ENCODE results near the gene KLHL36.
A peak's percentile ranks its signal among the peaks of the same experiment; 100 is the strongest.
"Not testable (repeated sequence)": the region's sequence is repeated elsewhere in the genome, so short reads cannot be mapped to it uniquely, and the experiment has no call there.

Gene KLHL36

DNA sequence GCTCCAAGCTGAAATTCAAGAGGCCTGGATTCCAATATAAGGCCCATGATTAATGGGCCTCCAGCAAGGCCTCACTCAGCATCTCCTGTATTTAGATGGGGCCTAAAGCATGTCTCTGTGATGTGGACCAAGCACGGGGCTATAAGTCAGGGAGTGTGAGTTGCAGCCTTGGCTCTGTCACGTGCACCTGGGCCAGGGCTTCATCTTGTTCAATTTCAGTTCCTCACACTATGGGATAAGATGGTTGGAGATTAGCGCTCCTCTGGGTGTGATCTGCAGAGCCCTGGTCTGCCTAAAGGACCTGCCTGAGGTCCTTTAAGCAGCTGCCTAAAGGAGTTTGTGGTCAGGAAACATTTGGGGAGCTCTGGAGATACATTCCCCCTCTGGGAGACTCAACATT lies 25.2 kb downstream of the KLHL36 start:
- DNase-seq = no peak

DNA sequence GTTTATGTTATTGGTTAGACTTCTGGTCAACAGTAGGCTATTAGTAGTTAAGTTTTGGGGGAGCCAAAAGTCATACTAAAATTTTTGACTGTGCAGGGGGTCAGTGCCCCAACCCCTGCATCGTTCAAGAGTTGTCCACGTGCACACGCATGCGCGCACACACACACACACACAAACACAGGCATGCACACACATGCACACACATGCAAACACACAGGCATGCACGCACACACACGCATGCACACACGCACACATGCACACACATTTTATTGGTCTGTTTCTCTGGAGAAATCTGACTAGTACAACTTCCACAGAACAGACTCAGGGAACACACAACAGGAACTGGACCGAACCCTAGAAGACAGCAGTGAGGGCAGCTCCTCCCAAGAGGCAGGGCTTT lies 27.1 kb downstream of the KLHL36 start:
- no peak for DNase-seq

DNA sequence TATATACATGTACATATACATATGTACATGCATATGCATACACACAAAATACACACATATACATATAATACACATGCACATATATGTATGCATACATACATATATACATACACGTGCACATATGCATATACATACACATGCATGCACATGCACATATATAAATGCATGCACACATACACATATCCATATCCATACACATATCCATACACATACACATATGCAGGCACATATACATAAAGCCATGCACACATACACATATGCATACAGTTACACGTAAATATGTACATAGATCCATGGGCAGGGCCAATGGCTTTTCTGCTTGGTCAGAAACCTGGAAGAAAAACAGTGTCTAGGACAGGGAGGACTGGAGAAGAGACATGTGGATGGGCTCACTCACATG lies 27.6 kb downstream of the KLHL36 start:
- no peak for DNase-seq

DNA sequence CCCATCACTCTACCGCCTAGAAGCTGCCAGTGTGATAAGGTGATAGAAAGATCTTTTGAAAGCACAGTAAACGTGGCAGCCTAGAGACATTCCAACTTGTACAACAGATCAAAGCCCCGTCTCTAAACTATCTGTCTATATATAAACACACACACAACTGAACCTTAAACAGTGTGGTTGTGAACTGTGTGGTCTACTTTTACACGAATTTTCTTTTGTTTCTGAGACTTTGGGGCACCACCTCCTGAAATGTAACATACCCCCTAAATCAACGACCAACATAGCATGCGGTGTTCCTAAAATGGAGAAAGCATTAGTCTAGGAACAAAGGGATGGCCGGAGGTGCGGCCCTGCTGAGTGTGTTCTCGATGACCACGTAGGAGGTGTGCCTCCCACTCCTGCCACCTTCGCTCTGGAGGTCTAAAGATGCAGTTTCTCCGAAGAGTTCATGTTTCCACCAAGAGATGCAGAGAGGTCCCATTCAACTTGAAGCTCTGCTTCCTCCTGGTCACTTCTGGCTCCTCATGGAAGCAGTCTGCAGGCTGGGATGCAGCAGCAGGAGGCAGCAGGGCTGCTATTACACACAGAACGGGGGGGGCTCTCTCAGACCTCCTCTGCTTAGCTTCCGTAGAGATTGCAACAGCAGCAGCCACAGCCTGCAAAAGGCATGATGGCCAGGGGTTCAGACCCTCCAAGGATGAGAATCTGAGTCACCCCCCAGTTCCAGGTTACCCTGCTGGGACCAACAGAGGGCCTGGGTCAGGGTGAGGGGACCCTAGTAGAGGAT lies 28.9 kb downstream of the KLHL36 start:
- DNase-seq = no peak

DNA sequence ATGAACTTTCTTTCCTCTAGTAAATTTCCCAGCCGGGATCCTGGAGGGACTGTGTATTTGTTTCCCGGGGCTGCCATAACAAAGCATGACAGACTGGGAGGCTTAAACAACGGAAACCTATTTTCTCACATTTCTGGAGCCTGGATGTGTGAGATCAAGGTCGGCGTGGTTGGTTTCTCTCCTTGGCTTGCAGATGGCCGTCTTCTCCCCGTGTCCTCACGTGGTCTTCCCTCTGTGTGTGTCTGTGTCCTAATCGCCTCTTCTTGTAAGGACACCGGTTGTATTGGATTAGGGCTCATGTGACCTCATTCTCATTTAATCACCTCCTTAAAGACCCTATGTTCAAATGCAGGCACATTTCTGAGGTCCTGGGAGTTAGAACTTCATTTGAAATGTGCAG lies 29.5 kb downstream of the KLHL36 start:
- DNase-seq = no peak

DNA sequence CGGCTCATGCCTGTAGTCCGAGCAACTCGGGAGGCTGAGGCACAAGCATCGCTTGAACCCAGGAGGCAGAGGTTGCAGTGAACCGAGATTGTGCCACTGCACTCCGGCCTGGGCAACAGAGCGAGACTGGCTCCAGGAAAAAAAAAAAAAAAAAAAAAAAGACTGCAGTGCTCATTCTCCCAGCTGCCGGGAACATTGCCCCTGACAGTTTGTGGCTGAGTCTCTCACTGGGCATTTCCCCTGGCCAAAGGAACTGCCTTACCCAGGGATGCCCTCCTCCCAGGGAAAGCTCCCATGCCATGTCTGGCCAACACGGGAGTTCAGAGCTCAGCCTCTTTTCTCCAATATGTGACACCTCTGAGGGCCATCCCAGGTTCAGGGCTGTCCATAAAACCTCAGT lies 30.2 kb downstream of the KLHL36 start:
- no peak for DNase-seq

DNA sequence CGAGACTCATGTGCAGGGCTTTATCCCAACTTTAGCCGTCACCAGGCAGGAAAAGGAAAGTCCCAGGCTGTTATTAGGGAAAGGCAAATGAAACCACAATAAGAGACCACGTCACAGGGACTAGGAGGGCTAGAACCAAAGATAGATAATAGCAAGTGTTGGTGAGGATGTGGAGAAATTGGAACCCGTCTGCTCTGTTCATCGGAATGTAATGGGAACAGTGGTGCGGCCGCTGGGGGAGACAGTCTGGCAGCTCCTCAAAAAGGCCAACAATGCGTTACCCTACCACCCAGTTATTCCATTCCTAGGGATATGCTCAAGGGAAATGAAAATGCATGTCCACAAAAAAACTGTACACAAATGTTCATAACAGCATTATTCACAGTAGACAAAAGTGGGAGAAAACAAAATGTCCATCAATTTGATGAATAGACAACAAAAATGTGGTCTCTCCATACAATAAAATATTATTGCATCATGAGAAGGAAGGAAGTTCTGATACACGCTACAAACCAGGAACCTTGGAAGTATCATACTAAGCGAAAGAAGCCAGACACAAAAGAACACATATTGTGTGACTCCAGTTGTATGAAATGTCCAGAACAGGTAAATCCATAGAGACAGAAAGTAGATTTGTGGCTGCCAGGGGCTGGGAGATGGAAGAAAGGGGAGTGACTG lies 32.0 kb downstream of the KLHL36 start:
- no peak for DNase-seq

DNA sequence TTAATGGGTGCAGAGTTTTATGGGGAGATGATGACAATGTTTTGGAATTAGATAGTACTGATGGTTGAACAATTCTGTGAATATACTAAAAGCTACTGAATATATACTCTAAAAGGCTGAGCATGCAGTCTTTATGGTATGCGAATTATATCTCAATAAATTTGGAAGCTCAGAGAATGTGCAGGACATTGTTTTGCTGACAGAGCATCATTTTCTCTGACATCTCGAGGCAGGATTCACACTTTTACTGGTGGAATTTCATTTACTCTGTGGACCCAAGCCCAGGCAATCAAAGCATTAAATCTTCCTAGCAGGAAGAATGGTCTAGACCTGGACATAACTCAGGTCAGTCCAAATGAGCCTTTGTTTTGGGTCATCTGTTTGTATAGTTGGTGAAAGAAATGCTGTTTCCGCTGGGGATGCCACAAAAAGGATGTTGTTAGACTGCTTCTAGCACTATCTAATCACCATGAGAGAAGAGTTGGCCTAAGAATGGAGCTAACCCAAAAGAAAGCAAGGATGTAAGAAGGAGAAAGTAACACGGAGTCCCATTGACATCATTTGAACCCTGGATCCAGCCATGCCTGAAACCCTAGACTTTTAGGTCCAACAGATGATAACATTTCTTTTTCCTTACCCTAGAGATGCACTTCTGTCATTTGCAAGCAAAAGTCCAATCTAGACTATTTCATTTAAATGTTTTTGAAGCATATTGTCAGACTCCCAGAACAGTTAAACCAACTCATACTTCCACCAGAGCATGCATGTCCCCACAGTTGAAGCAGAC lies 32.7 kb downstream of the KLHL36 start:
- DNase-seq = no peak

DNA sequence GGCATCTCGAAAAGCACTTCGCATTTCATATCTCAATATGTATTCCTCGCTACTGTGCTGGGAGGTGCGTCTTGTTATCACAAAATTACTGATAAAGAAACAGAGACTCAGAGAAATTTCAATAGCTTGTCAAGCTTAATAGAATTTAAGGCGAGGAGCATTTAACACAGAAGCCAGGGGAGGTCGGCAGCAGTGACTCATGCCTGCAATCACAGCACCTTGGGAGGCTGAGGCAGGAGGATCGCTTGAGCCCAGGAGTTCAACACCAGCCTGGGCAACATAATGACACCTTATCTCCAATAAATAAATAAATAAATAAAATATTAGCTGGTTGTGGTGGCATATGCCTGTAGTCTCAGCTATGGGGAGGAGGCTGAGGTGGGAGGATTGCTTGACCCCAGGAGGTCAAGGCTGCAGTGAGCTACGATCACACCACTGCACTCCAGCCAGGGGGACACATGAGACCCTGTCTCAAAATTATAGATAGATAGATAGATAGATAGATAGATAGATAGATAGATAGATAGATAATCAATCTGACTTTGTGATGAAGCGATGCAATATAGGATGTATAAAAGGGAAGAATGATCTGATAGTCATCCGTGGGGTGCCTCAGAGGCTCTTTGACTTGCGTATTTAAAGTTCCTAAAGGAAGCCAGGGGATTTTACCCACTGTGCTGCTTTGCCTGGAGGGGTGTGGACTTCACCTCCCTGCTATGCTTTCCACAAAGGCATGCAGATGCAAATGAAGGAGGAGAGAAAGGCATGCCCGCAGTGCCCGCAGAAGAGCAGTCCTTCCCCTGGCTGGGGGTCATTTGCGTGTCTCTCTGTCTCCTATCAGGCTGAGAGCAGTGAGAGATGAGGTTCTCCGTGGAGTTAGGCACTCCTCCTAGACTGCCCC lies 35.6 kb downstream of the KLHL36 start:
- DNase-seq = no peak

DNA sequence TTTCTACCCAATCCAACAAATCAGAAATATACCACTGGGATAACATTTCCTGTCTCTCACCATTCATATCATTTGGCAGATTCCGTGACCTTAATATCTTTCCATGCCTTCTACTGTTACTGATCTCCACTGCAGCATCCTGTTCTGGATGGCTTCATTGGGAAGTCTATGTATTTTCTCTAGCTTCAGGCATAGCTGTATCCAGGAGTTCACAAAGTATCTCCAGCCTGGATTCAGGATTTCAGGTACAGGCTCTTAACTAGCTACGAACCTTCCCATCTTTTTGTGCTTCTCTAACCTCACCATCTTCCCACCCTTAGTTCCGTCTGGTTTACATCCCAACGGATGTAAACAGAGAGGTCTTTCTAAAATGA lies 36.3 kb downstream of the KLHL36 start:
- no peak for DNase-seq

DNA sequence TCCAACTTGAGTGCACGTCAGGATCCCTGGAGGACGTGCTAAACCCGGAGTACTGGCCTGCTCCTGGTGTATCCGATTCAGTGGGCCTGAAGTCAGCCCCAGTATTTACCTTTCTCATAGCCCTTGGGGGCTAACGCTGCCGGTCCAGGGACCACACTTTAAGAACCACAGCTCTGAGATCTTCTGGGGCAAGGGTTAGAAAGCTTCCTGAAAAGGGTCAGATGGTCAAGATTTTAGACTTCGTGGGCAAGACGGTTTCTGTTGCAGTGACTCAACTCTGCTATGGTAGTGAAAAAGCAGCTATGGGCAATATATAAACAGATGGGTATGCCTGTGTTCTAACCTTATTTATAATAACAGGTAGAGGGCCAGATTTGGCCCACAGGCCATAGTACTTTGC lies 36.9 kb downstream of the KLHL36 start:
- DNase-seq = no peak

DNA sequence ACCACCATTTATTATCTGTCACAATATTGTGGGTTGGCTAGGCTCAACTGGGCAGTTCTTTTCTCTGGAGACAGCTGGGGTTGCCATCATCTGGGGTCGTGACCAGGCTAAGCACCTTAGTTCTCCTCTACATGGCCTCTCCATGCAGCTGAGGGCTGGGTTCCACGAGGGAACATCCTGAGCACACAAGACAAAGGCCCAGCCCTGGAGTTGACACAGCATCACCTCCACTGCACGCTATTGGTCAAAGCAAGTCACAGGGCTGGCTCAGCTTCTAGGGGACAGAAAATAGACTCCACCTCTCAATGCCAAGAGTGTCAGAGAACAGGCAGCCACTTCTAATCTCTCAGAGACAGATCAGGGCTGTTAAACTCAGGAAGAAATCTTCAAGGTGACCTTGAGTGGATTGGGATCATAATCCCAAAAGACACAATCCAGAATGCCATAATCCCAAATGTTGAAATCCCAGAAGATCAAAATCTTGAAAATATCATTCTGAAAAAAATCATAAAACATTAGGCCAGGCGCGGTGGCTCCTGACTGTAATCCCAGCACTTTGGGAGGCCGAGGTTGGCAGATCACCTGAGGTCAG lies 38.5 kb downstream of the KLHL36 start:
- DNase-seq = no peak

DNA sequence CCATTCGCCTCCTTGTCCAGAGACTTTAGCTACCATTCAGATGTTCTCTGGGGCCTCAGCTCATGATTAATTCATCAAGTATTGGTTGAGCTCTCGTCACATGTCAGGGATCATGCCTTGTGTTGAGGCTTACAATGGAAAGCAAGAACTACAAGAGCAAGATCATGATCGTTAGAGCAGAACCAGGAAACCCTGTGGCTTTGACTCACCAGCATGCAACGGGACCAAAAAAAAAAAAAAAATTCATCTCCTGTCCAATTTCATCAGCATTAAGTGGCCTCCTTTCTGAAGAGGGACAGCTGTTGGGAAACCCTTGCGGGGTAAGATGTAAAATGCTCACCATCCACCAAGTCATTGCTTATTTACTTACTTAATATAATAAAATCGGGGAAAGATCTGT lies 39.4 kb downstream of the KLHL36 start:
- DNase-seq = peak; percentile 97

DNA sequence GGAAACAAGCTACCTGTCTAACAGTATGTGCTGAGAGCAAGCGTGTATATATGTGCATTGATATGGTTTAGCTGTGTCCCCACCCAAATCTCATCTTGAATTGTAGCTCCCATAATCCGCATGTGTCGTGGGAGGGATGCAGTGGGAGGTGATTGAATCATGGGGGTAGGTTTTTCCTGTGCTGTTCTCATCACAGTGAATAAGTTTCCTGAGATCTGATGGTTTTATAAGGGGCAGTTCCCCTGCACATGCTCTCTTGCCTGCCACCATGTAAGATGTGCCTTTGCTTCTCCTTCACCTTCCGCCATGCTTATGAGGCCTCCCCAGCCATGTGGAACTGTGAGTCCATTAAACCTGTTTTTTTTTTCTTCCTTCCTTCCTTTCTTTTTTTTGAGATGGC lies 39.9 kb downstream of the KLHL36 start:
- not testable (repeated sequence) for DNase-seq

DNA sequence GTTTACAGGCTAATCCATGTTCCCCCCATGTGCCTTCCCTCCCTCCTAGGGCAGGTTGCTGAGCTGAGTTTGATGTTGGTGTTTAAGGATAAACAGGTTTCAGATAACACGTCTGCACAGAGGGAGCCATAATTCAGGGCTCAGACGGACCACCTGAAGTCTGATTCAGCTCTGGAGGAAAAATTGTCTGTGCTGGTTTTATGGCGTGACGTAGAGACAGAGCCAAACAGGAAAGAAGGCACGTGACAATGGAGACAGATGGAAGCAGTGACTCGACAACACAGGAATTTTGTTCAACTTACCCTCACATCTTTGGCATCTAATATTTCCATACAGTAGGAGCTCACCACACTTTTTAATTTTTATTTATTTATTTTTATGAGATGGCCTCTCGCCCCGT lies 40.8 kb downstream of the KLHL36 start:
- peak; percentile 99 for DNase-seq

DNA sequence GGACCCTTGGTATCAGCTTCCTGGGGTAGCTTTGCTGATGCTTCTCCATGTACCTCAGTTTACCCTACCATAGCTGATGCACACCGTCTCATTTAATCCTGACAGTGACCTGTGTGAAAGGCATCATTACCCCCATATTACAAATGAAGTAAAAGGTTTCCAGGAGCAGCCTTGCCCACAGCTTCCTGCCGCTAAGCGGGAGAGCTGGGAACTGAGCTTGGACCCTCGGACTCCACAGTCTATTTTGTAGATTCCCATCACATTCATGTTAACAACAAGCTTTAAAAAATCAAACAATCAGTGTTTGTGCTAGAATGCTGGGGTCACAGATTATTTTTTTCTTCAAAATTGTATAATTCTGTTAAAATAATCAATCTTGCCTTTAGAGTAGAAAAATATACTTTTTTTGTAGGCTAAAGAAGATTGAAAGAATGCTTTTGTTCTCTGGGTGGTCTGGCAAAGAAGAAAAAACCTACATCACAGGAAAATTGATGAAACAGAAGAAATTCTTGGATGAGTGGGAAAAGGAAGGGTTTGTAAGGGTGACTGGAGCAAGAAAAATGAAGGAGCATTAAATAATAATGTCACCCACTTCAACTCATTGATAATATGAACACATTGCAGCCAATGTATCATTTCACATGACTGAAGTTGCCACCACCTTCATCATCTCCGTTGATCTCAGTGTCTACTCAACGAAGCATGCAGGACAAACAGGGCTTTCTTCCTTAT lies 41.9 kb downstream of the KLHL36 start:
- DNase-seq = no peak

DNA sequence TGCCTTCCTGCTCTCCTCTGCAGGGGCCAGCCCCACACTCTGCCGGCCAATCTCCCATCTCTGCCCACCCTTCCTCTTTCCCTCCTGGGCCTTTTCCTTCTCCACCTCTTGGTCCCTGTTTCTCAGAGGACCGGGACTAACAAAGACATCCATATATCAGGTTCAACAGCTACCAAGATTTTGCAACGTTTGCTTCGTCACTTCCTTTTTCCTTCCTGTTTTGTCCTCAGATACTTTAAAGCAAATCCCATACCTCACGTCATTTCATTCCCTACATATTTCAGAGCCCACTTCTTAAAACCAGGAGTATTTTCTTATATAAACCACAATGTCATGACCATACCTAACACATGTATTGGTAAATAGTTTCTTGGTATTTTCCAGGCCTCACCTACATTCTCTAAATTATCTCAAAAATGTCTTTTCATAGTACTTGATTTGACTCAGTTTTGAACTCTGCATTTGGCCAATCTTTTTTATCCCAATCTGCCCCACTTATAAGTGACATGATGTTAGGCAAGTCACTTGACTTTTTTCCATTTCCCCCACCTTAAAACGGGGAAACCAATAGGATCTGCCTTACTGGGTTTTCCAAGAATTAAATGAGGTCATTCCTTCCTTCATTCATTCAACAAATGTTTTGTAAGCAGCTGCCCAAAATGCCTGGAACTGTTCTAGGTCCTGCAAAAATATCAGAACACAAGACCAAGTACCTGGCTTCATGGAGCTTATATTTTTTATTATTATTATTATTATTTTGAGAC lies 44.3 kb downstream of the KLHL36 start:
- peak; percentile 52 for DNase-seq

DNA sequence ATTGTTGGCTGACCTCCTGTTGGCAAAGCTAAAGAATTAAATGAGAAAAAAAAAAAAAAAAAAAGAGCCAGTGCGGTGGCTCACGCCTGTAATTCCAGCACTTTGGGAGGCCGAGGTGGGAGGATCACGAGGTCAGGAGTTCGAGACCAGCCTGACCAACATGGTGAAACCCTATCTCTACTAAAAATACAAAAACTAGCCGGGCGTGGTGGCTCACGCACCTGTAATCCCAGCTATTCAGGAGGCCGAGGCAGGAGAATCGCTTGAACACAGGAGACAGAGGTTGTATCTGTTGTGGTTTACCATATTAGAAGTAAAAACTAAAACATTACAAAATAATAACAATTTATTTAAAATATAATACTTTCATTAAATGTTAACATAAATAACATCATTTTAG lies 45.6 kb downstream of the KLHL36 start:
- DNase-seq = not testable (repeated sequence)

DNA sequence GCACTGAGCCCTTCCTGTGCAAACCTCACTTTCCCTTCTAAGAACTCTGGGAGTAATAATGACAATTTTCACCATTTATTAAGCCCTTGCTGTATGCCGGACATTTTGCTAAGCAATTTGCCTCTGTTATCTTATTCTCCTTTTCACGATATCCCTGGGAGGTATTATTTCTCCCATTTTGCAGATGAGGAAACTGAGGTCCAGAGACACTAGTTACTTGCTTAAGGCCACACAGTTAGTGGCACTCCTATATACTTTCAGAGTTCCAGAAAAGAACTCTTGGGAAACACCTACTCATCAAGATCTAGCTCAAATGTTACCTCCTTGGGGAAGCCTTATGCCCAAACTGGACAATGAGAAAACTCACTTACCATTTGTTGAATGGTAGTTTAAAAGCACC lies 46.7 kb downstream of the KLHL36 start:
- no peak for DNase-seq

DNA sequence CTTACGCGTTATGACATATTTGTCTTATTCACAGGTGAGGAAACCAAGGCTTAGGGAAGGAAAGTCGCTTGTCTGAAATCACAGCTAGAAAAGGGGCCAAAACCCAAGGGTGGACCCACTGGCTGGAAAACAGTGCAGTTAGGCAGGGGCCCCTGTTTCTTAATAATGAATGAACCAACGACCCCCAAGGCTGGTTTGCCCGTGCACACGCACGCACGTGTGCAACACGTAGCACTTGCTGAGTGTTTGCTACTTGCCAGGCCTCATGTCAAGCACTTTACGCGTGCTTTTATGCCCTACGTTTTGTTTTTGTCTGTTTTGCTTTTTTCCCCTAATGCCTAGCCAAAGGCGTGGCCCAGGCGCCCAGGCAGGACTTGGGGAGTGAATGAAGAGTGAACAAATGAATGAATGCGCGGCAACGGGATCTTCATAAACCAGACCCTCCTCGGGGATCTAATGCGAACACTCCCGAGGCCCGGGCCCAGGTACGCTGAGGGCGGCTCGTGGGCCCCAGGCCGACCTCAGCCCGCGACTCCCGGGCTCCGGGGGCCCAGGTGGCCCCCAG lies 50.9 kb downstream of the KLHL36 start:
- no peak for DNase-seq

Data from HCEC 1CT (cell line).